Ramos (cell line): Measurements from ENCODE around the gene PREPL.

Experiments
- in situ Hi-C: fragments of 300-500 bp; cut with MboI; formaldehyde crosslinking; loops from one replicate; pipeline ENCODE4 v1.14.3; 2022; ENCODE audit warnings: low sequenced_read_pairs; ENCODE audit not compliant: unreplicated experiment

Gene PREPL

GRCh38 chr2:44297431-44297830 is 63.9 kb downstream of the PREPL start:
- in situ Hi-C loops: no loop called here

- in situ Hi-C loops: no loop called here
Measured at GRCh38 chr2:44296653-44297052, 64.6 kb downstream of the PREPL start.

GRCh38 chr2:44295633-44296359 is 65.5 kb downstream of the PREPL start:
- in situ Hi-C loops: no loop called here

DNA sequence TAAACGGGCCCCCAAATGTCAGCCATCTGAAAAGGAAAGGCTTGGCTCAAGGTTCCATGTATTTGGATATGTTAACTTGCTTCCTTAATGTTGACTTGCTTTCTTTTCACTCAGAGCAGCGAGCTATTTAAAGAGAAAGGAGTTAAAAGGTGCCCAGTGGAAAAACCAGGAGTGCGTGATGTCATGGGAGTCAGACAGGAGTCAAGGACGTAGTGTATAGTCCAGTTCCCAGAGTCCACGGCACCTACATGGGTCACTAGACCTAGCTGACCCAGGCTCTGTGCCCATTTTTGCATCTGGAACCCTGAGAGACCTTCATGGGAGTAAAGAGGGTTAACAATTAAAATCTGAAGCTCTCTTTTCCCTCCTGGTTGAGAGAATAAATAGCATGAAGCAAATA is 66.2 kb downstream of the PREPL start:
- in situ Hi-C loops: no loop called here

GRCh38 chr2:44291281-44292248 is 69.7 kb downstream of the PREPL start:
- in situ Hi-C loops: no loop called here

DNA sequence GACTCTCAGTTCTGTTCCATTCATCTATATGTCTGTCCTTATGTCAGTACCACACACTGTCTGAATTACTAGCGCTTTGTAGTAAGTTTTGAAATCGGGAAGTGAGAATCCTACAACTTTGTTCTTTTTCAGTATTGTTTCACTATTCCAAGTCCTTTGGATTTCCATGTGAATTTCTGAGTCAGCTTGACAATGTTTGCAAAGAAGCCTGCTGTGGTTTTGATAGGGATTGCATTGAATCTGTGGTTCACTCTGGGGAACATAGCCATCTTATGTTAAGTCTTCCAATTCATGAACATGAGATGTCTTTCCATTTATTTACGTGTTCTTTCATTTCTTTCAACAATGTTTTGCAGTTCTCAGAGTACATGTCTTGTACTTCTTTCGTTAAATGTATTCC is 71.0 kb downstream of the PREPL start:
- in situ Hi-C loops: no loop called here

- in situ Hi-C loops: no loop called here
Measured at GRCh38 chr2:44286884-44287638, 74.2 kb downstream of the PREPL start.

DNA sequence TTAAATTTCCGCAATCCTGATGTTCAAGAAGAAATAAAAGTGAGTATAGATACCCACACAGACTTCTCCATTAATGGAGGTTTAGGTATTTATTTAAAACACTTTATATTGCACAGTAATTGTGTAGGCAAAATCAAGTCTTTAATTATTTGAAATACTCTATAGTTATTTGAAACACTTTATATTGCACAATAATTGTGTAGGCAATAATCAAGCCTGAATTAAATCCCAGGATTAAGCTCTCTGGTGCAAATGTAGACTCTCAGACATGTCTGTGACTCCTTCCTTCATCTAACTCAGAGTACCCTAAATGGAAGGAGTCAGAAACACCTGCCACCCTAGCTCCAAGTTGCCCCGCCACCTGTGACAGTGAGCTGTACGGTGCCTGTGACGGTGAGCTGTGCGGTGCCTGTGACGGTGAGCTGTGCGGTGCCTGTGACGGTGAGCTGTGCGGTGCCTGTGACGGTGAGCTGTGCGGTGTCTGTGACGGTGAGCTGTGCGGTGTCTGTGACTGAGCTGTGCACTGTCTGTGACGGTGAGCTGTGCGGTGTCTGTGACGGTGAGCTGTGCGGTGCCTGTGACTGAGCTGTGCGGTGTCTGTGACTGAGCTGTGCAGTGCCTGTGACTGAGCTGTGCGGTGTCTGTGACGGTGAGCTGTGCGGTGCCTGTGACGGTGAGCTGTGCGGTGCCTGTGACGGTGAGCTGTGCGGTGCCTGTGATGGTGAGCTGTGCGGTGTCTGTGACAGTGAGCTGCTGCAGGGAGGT is 75.0 kb downstream of the PREPL start:
- in situ Hi-C loops: no loop called here

GRCh38 chr2:44285174-44285573 is 76.1 kb downstream of the PREPL start:
- in situ Hi-C loops: no loop called here

DNA sequence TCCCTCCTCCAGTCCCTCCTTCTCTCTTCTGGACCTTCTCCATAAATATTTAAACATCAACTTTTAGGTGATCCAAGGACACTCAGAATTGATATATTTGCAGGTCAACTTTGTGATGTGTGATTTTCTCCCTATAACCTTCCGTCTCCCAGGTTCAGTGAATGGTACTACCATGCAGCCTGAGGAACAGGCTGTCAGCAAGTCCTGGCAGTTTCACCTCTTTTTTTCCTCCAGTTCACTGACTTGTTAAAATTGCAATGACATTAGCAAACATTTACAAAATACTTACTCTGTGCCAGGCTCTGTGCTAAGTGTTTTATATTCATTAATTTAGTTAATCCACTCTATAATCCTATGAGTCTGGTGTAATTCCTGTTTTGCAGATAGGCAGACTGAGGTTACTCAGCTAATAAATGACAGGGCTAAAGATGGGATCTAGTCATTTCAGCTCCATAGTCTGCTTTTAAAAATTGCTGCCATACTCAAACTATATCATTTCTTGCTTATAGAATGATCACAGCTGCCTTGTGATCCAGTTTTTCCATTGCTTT is 78.1 kb downstream of the PREPL start:
- in situ Hi-C loops: no loop called here

GRCh38 chr2:44280869-44281268 is 80.4 kb downstream of the PREPL start:
- in situ Hi-C loops: no loop called here

DNA sequence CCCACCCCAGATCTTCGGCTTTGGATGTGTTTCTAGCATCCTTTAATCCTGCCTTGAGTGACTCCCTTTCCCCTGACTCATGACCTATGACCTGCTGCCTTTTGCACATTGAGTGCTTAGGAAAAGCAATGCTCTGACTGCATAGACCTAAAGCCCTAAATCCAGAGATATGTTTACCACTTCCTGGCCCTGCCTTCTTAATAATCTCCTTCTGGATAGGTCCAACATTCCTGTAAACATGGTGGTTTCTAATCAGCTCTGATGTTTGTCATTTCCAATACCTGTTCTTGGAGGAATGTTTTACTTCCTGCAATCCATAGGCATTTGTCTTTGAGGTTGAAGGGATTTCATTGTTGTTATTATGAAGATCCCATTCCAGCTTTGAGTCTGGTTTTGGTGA is 83.8 kb downstream of the PREPL start:
- in situ Hi-C loops: no loop called here

- in situ Hi-C loops: no loop called here
Measured at GRCh38 chr2:44275927-44276303, 85.4 kb downstream of the PREPL start.

- in situ Hi-C loops: no loop called here
Measured at GRCh38 chr2:44273596-44273995, 87.7 kb downstream of the PREPL start.

DNA sequence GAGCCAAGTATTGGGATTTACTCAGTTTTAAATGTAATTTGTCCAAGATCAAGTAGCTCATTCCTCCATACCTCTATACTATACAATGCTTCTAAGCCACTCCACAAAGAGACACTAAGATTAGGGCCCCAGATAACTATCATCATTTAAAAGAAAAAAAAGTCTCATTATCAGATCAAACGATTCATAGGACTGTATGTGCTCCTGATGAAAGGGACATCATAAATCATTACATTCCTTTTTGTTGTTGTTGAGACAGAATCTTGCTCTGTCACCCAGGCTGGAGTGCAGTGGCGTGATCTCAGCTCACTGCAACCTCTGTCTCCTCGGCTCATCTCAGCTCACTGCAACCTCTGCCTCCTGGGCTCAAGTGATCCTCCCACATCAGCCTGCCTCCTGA is 88.2 kb downstream of the PREPL start:
- in situ Hi-C loops: no loop called here

GRCh38 chr2:44271296-44271695 is 90.0 kb downstream of the PREPL start:
- in situ Hi-C loops: no loop called here

GRCh38 chr2:44269831-44270230 is 91.5 kb downstream of the PREPL start:
- in situ Hi-C loops: no loop called here

DNA sequence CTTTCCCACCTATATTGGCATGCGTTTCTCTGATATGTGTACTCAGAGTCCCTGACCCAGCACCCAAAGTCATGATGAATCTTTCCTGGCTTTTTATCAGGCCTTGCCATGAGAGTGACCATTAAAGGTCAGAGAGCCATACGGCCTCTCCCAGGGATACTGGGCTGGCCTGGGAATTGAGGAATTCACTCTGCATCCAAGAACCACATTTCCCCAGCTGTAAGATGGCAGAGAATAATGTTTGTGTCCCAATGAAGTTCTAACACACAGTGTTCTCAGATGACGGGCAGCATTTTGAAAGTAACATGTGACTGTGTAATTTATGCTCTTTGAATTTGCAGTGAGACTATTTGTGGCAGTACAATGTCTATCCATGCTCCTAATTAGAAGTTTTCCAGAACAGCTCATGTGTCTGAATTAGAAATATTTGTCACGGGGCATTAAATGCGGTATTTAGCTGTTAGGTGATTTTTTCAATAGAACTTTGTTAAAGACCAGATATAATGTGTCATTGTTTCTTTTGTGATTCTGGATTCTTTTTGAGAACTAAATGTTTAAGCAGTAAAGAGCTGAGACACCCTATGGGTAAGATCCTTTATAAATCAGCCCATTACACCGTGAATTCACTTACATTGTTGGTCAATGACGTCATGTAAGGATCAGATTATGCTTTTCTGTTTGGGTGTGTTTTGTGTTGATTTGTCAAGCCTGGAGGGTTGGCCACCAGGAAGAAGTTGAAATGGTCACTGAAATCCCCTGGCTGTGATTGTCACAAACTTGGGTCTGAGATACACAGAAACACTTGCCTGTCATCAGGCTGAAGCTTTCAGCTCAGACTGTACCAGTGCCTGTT is 93.3 kb downstream of the PREPL start:
- in situ Hi-C loops: no loop called here
